Spleen (tissue), 11 donors: ENCODE measurements around the gene PPP2R2B. TPM values are rescaled to one million over a fixed set of nuclear protein-coding genes. Genes with fewer than 3 reads are reported as not detected.

Source experiments
- DNase-seq: peaks from one replicate; pipeline ENCODE4 v3.0.0-alpha.2; 2020
- H3K27ac ChIP-seq, 8 donors: fragments of 200-600 bp; sonication (generic) in 7 of 8; 1 replicate in 4 of 8; 2 replicates in 4 of 8; pipeline versions ENCODE4 v1.5.0 to v1.8.0; 2016 to 2021; ENCODE audit warnings: inconsistent platforms in 4 of 8, mild to moderate bottlenecking in 4 of 8, moderate library complexity in 1 of 8
- H3K27me3 ChIP-seq, 7 donors: fragments of 200-600 bp; sonication (generic) in 6 of 7; replicated peaks in 1 of 7; 1 replicate in 4 of 7; 2 replicates in 3 of 7; pipeline versions ENCODE4 v1.5.0 to v1.8.0; 2016 to 2021; ENCODE audit warnings: inconsistent platforms in 3 of 7, mild to moderate bottlenecking in 1 of 7
- H3K36me3 ChIP-seq, 6 donors: fragments of 200-600 bp; sonication (generic) in 5 of 6; 1 replicate in 4 of 6; 2 replicates in 2 of 6; pipeline versions ENCODE4 v1.5.0 to v1.8.0; 2016 to 2021; ENCODE audit warnings: inconsistent platforms in 2 of 6
- H3K4me1 ChIP-seq, 6 donors: fragments of 200-600 bp; sonication (generic) in 5 of 6; 1 replicate in 3 of 6; 2 replicates in 3 of 6; pipeline versions ENCODE4 v1.5.0 to v1.8.0; 2016 to 2021; ENCODE audit warnings: inconsistent platforms in 3 of 6
- H3K4me3 ChIP-seq, 8 donors: fragments of 200-600 bp; sonication (generic) in 7 of 8; 1 replicate in 4 of 8; 2 replicates in 4 of 8; pipeline versions ENCODE4 v1.5.0 to v1.8.0; 2016 to 2021; ENCODE audit warnings: inconsistent platforms in 4 of 8, mild to moderate bottlenecking in 4 of 8, moderate library complexity in 2 of 8
- H3K9me3 ChIP-seq, 8 donors: fragments of 200-600 bp; sonication (generic) in 7 of 8; 1 replicate in 4 of 8; 2 replicates in 4 of 8; pipeline versions ENCODE4 v1.5.0 to v1.8.0; 2016 to 2021; ENCODE audit warnings: inconsistent platforms in 4 of 8
- POLR2A ChIP-seq, 3 donors: fragments of 450-650 bp; IDR thresholded peaks; one replicate each; pipeline ENCODE4 v1.5.1; 2017; ENCODE audit warnings: antibody characterized with exemption in 3 of 3, mild to moderate bottlenecking in 1 of 3
- POLR2AphosphoS5 ChIP-seq, 3 donors: sonication (generic); formaldehyde crosslinking; IDR thresholded peaks; one replicate each; pipeline ENCODE4 v1.5.1; 2017; ENCODE audit warnings: antibody characterized with exemption in 3 of 3
- whole genome bisulfite sequencing, 5 donors: extraction: QIAGEN DNeasy Blood & Tissue Kit in 3 of 5; methylation state at CpG; one replicate each; pipeline versions ENCODE4 v1.1.5 to v1.1.7; 2013 to 2018; 5-methylcytosine and 5-hydroxymethylcytosine counted together
- intact Hi-C: fragments of 100-400 bp; cut with DNase I; formaldehyde crosslinking; loops from one replicate; pipeline ENCODE4 v1.15.0; 2023; ENCODE audit warnings: low total_unique reads
- polyA plus RNA-seq, 3 donors: library from polyadenylated mRNA; stranded (reverse); fragments of 200-250 nt; gene quantifications; one replicate each; pipeline ENCODE4 v1.2.1, GENCODE V29; 2013
- total RNA-seq, 7 donors: library from RNA; depleted of rRNA in 3 of 7; stranded (reverse); fragments of >200 nt in 3 of 7; fragmentation: NEBNext Ultra II Directional in 4 of 7; extraction: Animal tissue kit (Norgen Biotek cat#: 25700) in 4 of 7; gene quantifications; one replicate each; pipeline versions ENCODE4 v1.1.0 to v1.2.1, GENCODE V29; 2016 to 2021
- TF ChIP-seq, protein P1 (sequence below), 11 experiments: fragments of 200-600 bp in 7 of 11; fragments of 450-650 bp in 4 of 11; sonication (generic) in 4 of 11; IDR thresholded peaks in 8 of 11; conservative IDR thresholded peaks in 3 of 11; 1 replicate in 7 of 11; 2 replicates in 4 of 11; pipeline versions ENCODE4 v1.4.0 to v1.8.0; 2016 to 2021; ENCODE audit warnings: antibody characterized with exemption in 11 of 11, inconsistent platforms in 4 of 11, mild to moderate bottlenecking in 1 of 11
- donor health status: healthy with polysubstance abuse.
- donor health status: DM: no; HTN: no; CAD: no; lungs with moderate emphysema.
- donor health status: DM: no; HTN: no; CAD: no.
- donor health status: Bipolar disorder and iron deficiency.
- donor health status: healthy.
- donor health status: DM: no; HTN: no; CAD: no.
- donor health status: DM: yes; HTN: yes; CAD: no.

Gene PPP2R2B
- total and polyA plus RNA-seq, 10 donors, result 0.17 to 9.3 (median 4.1) TPM

DNA sequence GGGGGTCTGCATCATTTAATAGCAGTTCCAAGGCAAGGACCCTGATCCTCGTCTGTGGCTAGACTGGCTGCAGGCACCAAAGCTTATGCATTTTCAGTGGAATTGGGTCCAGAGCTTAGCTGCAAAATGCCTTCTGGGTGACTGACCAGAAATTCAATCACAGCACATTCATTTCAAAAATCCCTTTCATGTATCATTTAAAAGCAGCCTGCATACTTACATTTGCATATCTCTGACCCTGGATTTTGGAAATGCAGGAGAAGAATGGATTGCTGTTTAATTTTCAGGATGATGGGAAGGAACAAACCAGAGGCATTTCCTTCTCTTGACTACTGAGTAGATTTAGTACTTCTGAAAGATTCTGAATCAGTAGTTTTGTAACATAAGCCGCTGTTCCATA, 122.8 kb downstream of the PPP2R2B start:
- intact Hi-C loops, result no loop called here
- Histone ChIP-seq H3K4me3 (no peak overlapping the region), H3K9me3 (no peaks in the 10 kb centered on the region), H3K4me1 (peaks cover 0 to 24% (median 9%) of the 10 kb centered on the region in 6 donors), H3K27me3 (no peaks in the 10 kb centered on the region), H3K36me3 (no peaks in the 10 kb centered on the region), H3K27ac (no peak overlapping the region)
- TF ChIP-seq, protein P1, sequence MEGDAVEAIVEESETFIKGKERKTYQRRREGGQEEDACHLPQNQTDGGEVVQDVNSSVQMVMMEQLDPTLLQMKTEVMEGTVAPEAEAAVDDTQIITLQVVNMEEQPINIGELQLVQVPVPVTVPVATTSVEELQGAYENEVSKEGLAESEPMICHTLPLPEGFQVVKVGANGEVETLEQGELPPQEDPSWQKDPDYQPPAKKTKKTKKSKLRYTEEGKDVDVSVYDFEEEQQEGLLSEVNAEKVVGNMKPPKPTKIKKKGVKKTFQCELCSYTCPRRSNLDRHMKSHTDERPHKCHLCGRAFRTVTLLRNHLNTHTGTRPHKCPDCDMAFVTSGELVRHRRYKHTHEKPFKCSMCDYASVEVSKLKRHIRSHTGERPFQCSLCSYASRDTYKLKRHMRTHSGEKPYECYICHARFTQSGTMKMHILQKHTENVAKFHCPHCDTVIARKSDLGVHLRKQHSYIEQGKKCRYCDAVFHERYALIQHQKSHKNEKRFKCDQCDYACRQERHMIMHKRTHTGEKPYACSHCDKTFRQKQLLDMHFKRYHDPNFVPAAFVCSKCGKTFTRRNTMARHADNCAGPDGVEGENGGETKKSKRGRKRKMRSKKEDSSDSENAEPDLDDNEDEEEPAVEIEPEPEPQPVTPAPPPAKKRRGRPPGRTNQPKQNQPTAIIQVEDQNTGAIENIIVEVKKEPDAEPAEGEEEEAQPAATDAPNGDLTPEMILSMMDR (IDR thresholded peaks at IDR 0.05 in 8 of 11, conservative IDR thresholded peaks at IDR 0.05 in 3 of 11), result no peak
- TF ChIP-seq POLR2A (IDR thresholded peaks at IDR 0.05), result no peak
- no peak for TF ChIP-seq POLR2AphosphoS5 (IDR thresholded peaks at IDR 0.05)
- 73 to 89% (median 83%) methylated on average over 2 of the region's 2 CpGs for WGBS, 5 donors
- no peak for DNase-seq

DNA sequence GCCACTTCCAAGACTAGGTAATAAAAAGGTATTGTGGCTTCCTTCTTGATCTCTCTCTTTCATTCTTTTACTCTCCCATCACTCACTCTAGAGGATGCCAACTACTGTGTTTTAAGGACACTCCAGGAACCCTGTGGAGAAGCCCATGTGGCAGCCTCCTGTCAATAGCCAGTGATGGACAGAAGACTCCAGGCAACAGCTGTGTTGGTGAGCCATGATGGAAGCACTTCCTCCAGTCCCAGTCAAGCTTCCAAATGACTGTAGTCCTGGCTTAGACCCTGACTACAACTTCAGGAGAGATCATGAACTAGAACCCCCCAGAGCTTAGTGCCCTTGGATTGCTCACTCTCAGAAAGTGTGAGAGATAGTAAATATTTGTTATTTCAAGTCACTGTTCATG, 123.9 kb downstream of the PPP2R2B start:
- Histone ChIP-seq H3K4me1 (peaks cover 0 to 24% (median 9%) of the 10 kb centered on the region in 6 donors), H3K27me3 (no peaks in the 10 kb centered on the region), H3K9me3 (no peaks in the 10 kb centered on the region), H3K27ac (peak overlapping the region in 3 of 8 donors; percentile 63 to 72 (median 66)), H3K4me3 (no peak overlapping the region), H3K36me3 (no peaks in the 10 kb centered on the region)
- TF ChIP-seq, protein P1 (IDR thresholded peaks at IDR 0.05 in 8 of 11, conservative IDR thresholded peaks at IDR 0.05 in 3 of 11), result no peak
- TF ChIP-seq POLR2A (IDR thresholded peaks at IDR 0.05) (no peak), POLR2AphosphoS5 (IDR thresholded peaks at IDR 0.05) (no peak)
- DNase-seq, result no peak
- intact Hi-C loops, result no loop called here

DNA sequence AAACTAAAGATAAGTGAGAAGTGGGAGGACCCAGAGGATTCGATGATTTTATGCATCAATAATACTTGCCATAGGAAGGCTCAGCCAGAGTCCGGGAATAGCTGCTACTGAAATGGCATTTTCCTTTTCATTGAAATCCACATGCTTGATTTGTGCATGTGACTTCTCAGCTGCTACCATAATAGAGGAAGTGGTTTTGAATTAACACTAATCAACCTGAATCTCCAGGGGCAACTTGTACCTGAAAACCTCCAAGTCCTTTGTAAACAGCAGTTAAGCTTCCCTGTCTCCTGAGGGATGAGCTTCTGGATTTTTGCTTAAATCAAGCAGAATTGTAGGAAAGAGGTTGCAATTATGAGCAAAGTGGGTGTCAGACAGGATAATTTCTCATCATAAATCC, 124.9 kb downstream of the PPP2R2B start:
- TF ChIP-seq, protein P1 (IDR thresholded peaks at IDR 0.05 in 8 of 11, conservative IDR thresholded peaks at IDR 0.05 in 3 of 11), result no peak
- TF ChIP-seq POLR2AphosphoS5 (IDR thresholded peaks at IDR 0.05) (no peak), POLR2A (IDR thresholded peaks at IDR 0.05) (no peak)
- Histone ChIP-seq H3K27me3 (no peaks in the 10 kb centered on the region), H3K27ac (peak overlapping the region in 4 of 8 donors; percentile 8 to 72 (median 64)), H3K36me3 (no peaks in the 10 kb centered on the region), H3K4me3 (no peak overlapping the region), H3K9me3 (peaks cover 0 to 7% (median 2%) of the 10 kb centered on the region in 8 donors), H3K4me1 (peaks cover 0 to 24% (median 9%) of the 10 kb centered on the region in 6 donors)
- no peak for DNase-seq
- intact Hi-C loops, result no loop called here
- WGBS, 5 donors, result 42 to 59% (median 47%) methylated on average over 2 of the region's 2 CpGs

DNA sequence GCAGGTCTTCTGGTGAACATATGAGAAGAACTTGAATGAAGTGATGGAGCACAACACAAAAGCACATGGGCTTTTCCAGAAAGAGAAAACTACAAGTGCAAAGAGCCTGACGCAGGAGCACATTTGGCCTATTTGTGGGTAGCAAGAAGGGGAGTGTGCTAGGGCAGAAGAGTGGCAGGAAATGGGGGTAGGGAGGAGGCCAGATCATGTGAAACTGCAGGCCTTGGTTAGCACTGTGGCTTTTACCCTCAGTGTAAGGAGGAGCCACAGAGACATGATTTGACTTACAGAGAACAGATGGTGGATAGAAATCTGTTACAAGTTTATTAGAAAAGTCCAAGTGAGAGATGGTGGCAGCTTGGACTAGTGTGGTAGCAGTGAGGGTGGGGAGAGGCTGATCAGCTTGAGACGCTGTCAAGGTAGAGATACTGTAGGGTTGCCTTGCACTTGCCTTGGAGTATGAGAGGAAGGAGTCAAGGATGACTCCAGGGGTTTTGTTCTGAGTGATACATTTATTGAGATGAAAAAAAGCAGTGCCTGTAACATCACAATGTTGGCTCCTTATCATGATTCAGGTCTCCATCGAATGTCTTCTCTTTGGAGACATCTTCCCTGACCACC, 126.7 kb downstream of the PPP2R2B start:
- Histone ChIP-seq H3K27ac (peak overlapping the region in 5 of 8 donors; percentile 20 to 72 (median 63)), H3K4me1 (peaks cover 0 to 24% (median 9%) of the 10 kb centered on the region in 6 donors), H3K27me3 (no peaks in the 10 kb centered on the region), H3K4me3 (no peak overlapping the region), H3K36me3 (no peaks in the 10 kb centered on the region), H3K9me3 (peaks cover 0 to 15% (median 4%) of the 10 kb centered on the region in 8 donors)
- peak in 1 of 3 donors; percentile 64 for TF ChIP-seq POLR2AphosphoS5 (IDR thresholded peaks at IDR 0.05)
- no peak for TF ChIP-seq POLR2A (IDR thresholded peaks at IDR 0.05)
- DNase-seq, result no peak
- 30 to 49% (median 41%) methylated on average over 3 of the region's 3 CpGs for WGBS, 5 donors
- intact Hi-C loops, result no loop called here
